Adrenal gland (tissue), 12 donors: Measurements from ENCODE around the gene PRR12. TPM values are rescaled to one million over a fixed set of nuclear protein-coding genes. Genes with fewer than 3 reads are reported as not detected.

Experiments
- DNase-seq, 7 donors: peaks; one replicate each; pipeline ENCODE4 v3.0.0-alpha.2; 2019 to 2020
- H3K27ac ChIP-seq, 5 donors: fragments of 200-600 bp; sonication (generic) in 4 of 5; 1 replicate in 3 of 5; 2 replicates in 2 of 5; pipeline versions ENCODE4 v1.5.1 to v1.8.0; 2016 to 2020; ENCODE audit warnings: mild to moderate bottlenecking in 1 of 5
- H3K27me3 ChIP-seq: fragments of 200-600 bp; 2 replicates; pipeline ENCODE4 v1.8.0; 2021
- H3K36me3 ChIP-seq, 2 donors: fragments of 200-600 bp; replicated peaks in 1 of 2; 1 replicate in 1 of 2; 2 replicates in 1 of 2; pipeline versions ENCODE4 v1.5.1 to v1.8.0; 2018 to 2022
- H3K4me1 ChIP-seq, 2 donors: fragments of 200-600 bp; replicated peaks in 1 of 2; 1 replicate in 1 of 2; 2 replicates in 1 of 2; pipeline versions ENCODE4 v1.5.1 to v1.8.0; 2018 to 2021
- H3K4me3 ChIP-seq, 4 donors: fragments of 200-600 bp; sonication (generic) in 3 of 4; one replicate each; pipeline ENCODE4 v1.5.1; 2016 to 2018
- H3K9me3 ChIP-seq, 3 donors: fragments of 200-600 bp; sonication (generic) in 1 of 3; replicated peaks in 1 of 3; 1 replicate in 2 of 3; 2 replicates in 1 of 3; pipeline versions ENCODE4 v1.5.1 to v1.8.0; 2016 to 2021
- POLR2A ChIP-seq, 2 donors: fragments of 450-650 bp; IDR thresholded peaks; one replicate each; pipeline ENCODE4 v1.6.1; 2017; ENCODE audit warnings: antibody characterized with exemption in 2 of 2, mild to moderate bottlenecking in 2 of 2, moderate library complexity in 1 of 2
- WGBS, 4 donors: extraction: QIAGEN DNeasy Blood & Tissue Kit in 2 of 4; methylation state at CpG; one replicate each; pipeline versions ENCODE4 v1.1.5 to v1.1.7; 2013 to 2017; 5-methylcytosine and 5-hydroxymethylcytosine counted together
- intact Hi-C, 2 donors: fragments of 100-400 bp; cut with DNase I; formaldehyde crosslinking; loops; one replicate each; pipeline versions ENCODE4 v1.14.1 to v1.15.0; 2022 to 2023
- polyA plus RNA-seq, 3 donors: library from polyadenylated mRNA; stranded (reverse); fragments of 200-250 nt in 2 of 3; fragments of 350-450 nt in 1 of 3; fragmentation: Illumina TruSeq in 1 of 3; extraction: RNeasy Lipid Tissue Mini Kit (QIAGEN cat#74804) in 1 of 3; gene quantifications; one replicate each; pipeline ENCODE4 v1.2.3, GENCODE V29; 2013 to 2014
- total RNA-seq, 9 donors: library from RNA; depleted of rRNA in 4 of 9; stranded (reverse); fragments of >200 nt in 4 of 9; fragments of 120-200 nt in 1 of 9; fragmentation: NEBNext Ultra II Directional in 1 of 9; extraction: Animal tissue kit (Norgen Biotek cat#: 25700) in 1 of 9; gene quantifications; one replicate each; pipeline versions ENCODE4 v1.1.0 to v1.2.4, GENCODE V29; 2013 to 2023
- TF ChIP-seq, protein P1 (sequence below), 6 experiments: fragments of 450-650 bp in 4 of 6; fragments of 200-600 bp in 2 of 6; sonication (generic) in 1 of 6; IDR thresholded peaks; 1 replicate in 5 of 6; 2 replicates in 1 of 6; pipeline versions ENCODE4 v1.5.1 to v1.8.0; 2016 to 2021; ENCODE audit warnings: antibody characterized with exemption in 6 of 6, mild to moderate bottlenecking in 2 of 6, moderate library complexity in 1 of 6
- donor health status: healthy with polysubstance abuse.
- donor health status: Bipolar disorder and iron deficiency.
- donor health status: DM: yes; HTN: yes; CAD: no.
- donor health status: DM: no; HTN: no; CAD: no.
- donor health status: DM: no; HTN: no; CAD: no.
- donor health status: DM: yes; HTN: yes; CAD: no.

The PRR12 gene
- total and polyA plus RNA-seq, 12 donors = 2.9 to 49.8 (median 16.2) TPM

- H3K27me3 ChIP-seq = no peaks in the 10 kb centered on the region
- H3K4me3 ChIP-seq = no peak overlapping the region
- H3K4me1 ChIP-seq = peaks cover 12 to 27% of the 10 kb centered on the region in 2 donors
- 86 to 94% (median 91%) methylated on average over 9 to 17 of the region's 17 CpGs for WGBS, 4 donors
- no peaks in the 10 kb centered on the region for H3K9me3 ChIP-seq
- intact Hi-C loops = no loop called here
- no peak for DNase-seq
- no peak overlapping the region for H3K27ac ChIP-seq
- H3K36me3 ChIP-seq = peaks cover 0 to 48% of the 10 kb centered on the region in 2 donors
- TF ChIP-seq, protein P1, sequence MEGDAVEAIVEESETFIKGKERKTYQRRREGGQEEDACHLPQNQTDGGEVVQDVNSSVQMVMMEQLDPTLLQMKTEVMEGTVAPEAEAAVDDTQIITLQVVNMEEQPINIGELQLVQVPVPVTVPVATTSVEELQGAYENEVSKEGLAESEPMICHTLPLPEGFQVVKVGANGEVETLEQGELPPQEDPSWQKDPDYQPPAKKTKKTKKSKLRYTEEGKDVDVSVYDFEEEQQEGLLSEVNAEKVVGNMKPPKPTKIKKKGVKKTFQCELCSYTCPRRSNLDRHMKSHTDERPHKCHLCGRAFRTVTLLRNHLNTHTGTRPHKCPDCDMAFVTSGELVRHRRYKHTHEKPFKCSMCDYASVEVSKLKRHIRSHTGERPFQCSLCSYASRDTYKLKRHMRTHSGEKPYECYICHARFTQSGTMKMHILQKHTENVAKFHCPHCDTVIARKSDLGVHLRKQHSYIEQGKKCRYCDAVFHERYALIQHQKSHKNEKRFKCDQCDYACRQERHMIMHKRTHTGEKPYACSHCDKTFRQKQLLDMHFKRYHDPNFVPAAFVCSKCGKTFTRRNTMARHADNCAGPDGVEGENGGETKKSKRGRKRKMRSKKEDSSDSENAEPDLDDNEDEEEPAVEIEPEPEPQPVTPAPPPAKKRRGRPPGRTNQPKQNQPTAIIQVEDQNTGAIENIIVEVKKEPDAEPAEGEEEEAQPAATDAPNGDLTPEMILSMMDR (IDR thresholded peaks at IDR 0.05) = no peak
- TF ChIP-seq POLR2A (IDR thresholded peaks at IDR 0.05) = no peak
Observed at GRCh38 chr19:49646586-49646985, 55.6 kb downstream of the PRR12 start.

GRCh38 chr19:49651029-49651819, 60.2 kb downstream of the PRR12 start:
- Histone ChIP-seq H3K36me3 (peaks cover 0 to 81% of the 10 kb centered on the region in 2 donors), H3K9me3 (no peaks in the 10 kb centered on the region), H3K4me3 (no peak overlapping the region), H3K27me3 (no peaks in the 10 kb centered on the region), H3K27ac (no peak overlapping the region), H3K4me1 (peaks cover 0 to 5% of the 10 kb centered on the region in 2 donors)
- 94 to 96% (median 96%) methylated on average over 30 to 72 of the region's 72 CpGs for WGBS, 4 donors
- intact Hi-C loops = no loop called here
- TF ChIP-seq, protein P1 (IDR thresholded peaks at IDR 0.05) = no peak
- TF ChIP-seq POLR2A (IDR thresholded peaks at IDR 0.05) = no peak
- DNase-seq = no peak

- H3K4me3 ChIP-seq = no peak overlapping the region
- H3K27ac ChIP-seq = no peak overlapping the region
- TF ChIP-seq, protein P1 (IDR thresholded peaks at IDR 0.05) = no peak
- no peak for TF ChIP-seq POLR2A (IDR thresholded peaks at IDR 0.05)
- H3K9me3 ChIP-seq = no peaks in the 10 kb centered on the region
- 94 to 96% (median 95%) methylated on average over 81 to 109 of the region's 110 CpGs for WGBS, 4 donors
- intact Hi-C loops = no loop called here
- H3K36me3 ChIP-seq = peaks cover 0 to 81% of the 10 kb centered on the region in 2 donors
- no peak for DNase-seq
- peaks cover 0 to 5% of the 10 kb centered on the region in 2 donors for H3K4me1 ChIP-seq
- H3K27me3 ChIP-seq = no peaks in the 10 kb centered on the region
Observed at GRCh38 chr19:49651820-49652550, 61.0 kb downstream of the PRR12 start.
